GM12874 (cell line): Measurements from ENCODE around the gene RAP1GAP2.

Experiments
- TF ChIP-seq, protein P1 (sequence below): IDR thresholded peaks from 2 replicates; pipeline ENCODE4 v1.5.1; 2011; ENCODE audit warnings: low read depth, mild to moderate bottlenecking, control low read depth, low read length, moderate library complexity; ENCODE audit not compliant: insufficient read depth

Gene RAP1GAP2

DNA sequence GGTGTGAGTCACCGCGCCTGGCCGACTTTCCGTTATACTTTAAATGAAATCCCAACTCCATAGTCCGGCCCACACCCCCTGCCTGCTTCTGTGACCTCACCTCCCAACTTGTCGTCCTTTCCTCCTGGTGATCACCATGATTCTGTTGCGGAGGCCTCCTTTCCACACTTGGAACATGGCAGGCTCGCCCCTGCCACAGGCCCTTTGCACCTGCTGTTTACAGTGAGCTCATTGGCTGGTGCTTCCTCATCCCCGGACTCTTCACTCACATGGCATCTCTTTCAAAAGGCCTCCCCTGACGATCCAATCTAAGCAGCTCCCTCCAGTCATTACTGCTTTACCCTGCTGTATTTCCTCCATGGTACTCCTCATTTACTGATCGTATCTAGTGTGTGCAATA lies 64.6 kb downstream of the RAP1GAP2 start:
- TF ChIP-seq, protein P1, sequence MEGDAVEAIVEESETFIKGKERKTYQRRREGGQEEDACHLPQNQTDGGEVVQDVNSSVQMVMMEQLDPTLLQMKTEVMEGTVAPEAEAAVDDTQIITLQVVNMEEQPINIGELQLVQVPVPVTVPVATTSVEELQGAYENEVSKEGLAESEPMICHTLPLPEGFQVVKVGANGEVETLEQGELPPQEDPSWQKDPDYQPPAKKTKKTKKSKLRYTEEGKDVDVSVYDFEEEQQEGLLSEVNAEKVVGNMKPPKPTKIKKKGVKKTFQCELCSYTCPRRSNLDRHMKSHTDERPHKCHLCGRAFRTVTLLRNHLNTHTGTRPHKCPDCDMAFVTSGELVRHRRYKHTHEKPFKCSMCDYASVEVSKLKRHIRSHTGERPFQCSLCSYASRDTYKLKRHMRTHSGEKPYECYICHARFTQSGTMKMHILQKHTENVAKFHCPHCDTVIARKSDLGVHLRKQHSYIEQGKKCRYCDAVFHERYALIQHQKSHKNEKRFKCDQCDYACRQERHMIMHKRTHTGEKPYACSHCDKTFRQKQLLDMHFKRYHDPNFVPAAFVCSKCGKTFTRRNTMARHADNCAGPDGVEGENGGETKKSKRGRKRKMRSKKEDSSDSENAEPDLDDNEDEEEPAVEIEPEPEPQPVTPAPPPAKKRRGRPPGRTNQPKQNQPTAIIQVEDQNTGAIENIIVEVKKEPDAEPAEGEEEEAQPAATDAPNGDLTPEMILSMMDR: no peak

DNA sequence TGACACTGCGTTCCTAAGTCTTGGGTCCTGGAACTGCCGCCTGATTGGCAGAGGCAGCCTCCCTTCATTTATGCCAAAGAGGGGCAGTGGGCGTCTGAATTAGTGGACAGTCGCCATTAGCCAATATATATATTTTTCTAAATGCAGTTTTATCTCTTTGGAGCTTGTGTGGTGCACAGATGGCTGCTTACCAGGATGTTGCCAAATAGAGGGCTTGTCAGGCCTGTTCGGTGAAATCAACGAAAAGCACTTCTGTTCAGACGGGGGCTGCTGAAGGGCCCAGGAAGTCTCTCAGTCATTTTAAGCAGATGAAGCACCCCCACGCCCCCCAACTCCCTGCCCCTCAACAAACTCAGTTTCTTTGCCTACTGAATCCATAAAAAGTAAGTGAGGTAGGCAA lies 66.0 kb downstream of the RAP1GAP2 start:
- TF ChIP-seq, protein P1: no peak

DNA sequence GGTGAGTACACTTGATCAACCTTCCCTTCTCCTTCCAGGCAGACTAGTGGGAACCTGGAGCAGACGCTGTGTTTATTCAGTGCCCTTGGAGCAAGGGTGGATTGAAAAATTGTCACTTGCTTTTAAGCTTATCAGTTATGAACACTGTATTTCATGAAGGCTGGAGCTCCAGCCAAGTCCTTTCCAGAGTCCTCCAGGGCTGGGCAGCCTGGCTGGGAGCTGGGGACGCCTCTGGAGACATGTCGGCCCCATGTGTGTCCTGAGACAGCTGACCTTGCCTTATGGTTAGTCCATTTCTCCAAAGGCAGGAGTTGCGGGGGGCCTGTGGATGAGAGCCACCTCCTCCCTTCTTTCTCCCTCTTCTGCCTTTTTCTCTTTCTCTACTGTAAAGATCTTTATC lies 67.0 kb downstream of the RAP1GAP2 start:
- TF ChIP-seq, protein P1: no peak

DNA sequence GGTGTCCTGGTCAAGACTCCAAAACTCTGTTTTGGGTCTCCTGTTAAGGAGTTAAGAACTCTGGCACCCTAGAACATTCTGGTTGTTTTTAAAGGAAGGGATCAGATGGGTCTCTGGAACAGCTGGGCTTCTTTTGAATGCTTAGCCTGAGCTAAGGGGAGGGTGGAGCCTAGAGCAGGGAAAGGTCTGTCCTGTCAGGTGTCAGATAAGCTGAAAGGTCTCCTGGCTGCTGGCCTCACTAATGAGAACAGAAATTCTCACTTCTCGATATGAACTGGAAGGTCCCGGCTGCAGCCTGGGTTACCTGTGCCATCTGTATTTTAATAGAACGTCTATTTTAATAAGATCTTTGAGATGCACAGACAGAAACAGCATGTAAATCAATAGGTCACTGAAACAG lies 69.0 kb downstream of the RAP1GAP2 start:
- TF ChIP-seq, protein P1: no peak

DNA sequence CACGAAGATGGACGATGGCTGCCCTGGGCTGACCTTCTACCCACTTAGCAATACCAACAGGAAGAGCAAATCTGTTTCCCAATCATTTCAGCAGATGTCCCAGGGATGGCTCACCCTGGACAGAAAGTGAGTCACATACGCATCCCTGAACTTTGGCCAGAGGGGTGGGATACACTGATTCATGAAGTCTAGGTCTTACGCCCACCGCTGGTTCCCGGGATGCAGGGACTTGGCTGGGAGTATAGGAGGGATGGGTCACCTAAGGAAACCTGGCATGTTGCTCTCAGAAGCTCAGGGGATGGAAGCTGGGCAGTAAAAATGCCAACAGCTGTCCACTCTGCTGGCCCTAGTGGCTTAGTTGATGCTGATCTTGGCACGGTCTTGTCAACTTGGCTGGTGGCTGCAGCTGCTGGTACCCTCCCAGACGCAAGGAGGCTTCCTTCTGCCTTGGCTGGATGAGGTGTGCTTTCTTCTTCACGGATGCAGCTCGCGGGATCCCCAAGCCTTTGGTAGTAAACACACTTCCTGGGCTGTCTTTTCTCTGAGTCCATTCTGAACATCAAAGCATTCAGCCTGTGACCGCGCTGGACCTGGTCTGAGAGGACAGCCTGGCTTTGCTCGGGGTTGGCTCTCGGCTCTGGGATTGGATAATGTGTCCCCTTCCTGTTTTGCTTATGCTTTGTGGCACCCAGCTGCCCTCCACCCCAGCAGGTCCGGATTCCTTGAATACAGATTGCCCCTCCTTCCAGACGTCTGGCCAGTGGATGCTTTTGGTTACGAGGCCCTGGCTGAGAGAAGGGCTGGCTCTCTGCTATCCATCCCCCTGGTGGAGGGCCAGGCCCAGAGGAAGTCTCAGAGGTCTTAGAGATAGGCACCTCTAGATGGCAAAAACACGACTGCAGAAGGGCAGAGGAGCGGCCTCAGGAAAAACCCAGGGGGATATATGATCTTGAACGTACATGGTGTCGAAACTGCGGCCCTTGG lies 71.5 kb downstream of the RAP1GAP2 start:
- TF ChIP-seq, protein P1: no peak

DNA sequence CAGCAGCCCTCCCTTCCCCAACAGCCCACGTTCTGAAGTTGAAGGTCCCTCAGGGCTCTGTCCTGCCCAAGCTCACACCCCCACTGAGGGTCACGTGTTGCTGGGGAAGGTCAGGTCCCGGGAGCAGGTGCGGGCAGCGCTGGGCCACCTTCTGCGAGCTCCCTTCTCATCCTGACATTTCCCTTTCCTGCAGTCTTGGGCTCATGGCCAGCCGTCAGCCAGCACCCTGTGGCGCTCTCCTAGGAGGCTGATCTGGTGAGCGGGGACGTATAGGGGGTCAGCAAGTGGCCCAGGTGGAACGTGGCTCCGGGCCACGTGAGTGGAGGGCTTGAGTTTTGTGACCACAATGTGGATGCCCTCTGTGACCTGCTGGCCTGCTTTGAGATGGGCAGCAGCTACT lies 73.4 kb downstream of the RAP1GAP2 start:
- TF ChIP-seq, protein P1: no peak

DNA sequence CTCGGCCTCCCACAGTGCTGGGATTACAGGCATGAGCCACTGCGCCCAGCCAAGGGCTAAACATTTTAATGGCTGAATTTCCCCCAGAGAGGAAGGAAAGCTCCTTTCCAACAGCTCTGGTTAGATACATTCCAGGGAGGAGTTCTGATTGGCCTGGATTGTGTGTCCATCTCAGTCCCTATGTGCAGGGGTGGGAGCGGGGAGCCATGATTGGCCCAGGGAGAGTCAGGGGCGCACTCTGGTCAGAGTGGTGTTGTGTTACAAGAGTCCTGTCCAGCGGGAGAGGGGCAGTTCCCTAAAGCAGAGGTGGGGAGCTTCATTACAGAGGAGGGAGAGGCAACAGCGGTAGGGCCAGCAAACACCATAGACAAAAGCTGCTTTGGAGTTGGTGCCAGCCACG lies 75.0 kb downstream of the RAP1GAP2 start:
- TF ChIP-seq, protein P1: no peak
